Chondrocyte (in vitro differentiated cells): ENCODE data around the gene GJB1. TPM values are rescaled to one million over a fixed set of nuclear protein-coding genes. Genes with fewer than 3 reads are reported as not detected.
"Not testable (repeated sequence)": the region's sequence is repeated elsewhere in the genome, so short reads cannot be mapped to it uniquely, and the experiment has no call there.

Experiments used
- DNase-seq: peaks from one replicate; pipeline ENCODE4 v3.0.0; 2021; ENCODE audit warnings: mixed read lengths, low spot score
- H3K27ac Mint-ChIP-seq: one replicate; pipeline ENCODE4 v1.8.0; 2021; ENCODE audit warnings: mild to moderate bottlenecking, moderate library complexity, mixed read lengths; ENCODE audit not compliant: unreplicated experiment
- H3K27me3 Mint-ChIP-seq: 2 replicates; pipeline ENCODE4 v1.8.0; 2021; ENCODE audit warnings: low read depth, mixed read lengths
- H3K36me3 Mint-ChIP-seq: 2 replicates; pipeline ENCODE4 v1.8.0; 2021; ENCODE audit warnings: low read depth, mixed read lengths
- H3K4me1 Mint-ChIP-seq: 2 replicates; pipeline ENCODE4 v1.8.0; 2021; ENCODE audit warnings: low read depth, mild to moderate bottlenecking, mixed read lengths
- H3K4me3 Mint-ChIP-seq: one replicate; pipeline ENCODE4 v1.8.0; 2021; ENCODE audit warnings: mild to moderate bottlenecking, moderate library complexity, mixed read lengths; ENCODE audit not compliant: unreplicated experiment
- H3K9me3 Mint-ChIP-seq: 2 replicates; pipeline ENCODE4 v1.8.0; 2021; ENCODE audit warnings: low read depth, mixed read lengths
- total RNA-seq: library from RNA; stranded (reverse); gene quantifications from 3 replicates; pipeline ENCODE4 v1.2.1, GENCODE V29; 2021
- TF ChIP-seq, protein P1 (sequence below): fragments of 200-600 bp; sonication (generic); IDR thresholded peaks from 2 replicates; pipeline ENCODE4 v1.5.0; 2021; ENCODE audit warnings: antibody characterized with exemption, mild to moderate bottlenecking, moderate library complexity

The GJB1 gene
- total RNA-seq, 1 donor from 2014 or later, result not detected

DNA sequence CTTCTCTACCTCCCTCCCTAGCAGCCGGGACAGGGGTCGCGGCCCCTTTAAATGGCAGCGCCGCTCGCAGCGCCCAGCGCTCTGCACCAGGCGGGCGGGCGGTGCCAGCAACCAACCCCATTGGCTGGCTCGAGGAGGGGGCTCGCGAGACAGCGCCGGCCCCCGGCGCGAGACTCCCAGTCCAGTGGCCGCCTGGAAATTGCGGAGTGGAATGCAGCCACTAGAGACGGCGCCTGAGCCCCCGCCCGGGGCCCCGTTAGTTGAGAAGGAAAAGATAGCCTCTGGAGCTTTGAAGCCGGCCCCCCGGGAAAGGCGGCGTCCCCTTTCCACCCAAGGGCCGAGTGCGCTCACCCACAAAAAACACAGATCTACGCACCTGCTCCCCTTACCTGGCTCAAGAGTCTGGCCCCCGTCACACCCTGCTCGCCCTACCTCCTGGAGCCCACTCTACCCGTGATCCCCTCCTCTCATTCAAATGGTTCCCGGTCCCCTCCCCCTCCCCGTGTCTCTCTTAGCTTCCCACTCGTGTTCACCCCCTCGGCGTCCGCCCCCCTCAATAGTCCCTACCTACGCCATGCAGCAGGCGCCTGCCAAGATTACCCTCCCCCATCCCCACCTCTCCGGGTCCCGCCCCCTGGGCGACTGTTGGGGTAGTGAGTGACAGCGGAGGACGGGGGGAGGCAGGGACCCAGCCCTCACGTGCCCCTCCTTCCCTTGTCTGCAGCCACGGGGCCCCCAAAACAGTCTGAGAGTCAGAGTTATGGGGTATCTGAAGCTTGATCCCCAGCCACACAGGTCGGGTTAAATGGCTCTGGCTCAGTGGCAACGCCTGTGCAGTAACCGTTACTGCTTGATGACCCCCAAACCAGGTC lies 31.3 kb downstream of the GJB1 start, which contains the start of gene ZMYM3:
TSS of gene ZMYM3 (minus strand) at position 49 of the 872 bp plus-strand sequence. CDS start 885 bp downstream, outside the sequence.
- H3K4me1 Mint-ChIP-seq, result peaks cover 19% of the 10 kb centered on the region
- peaks cover 6% of the 10 kb centered on the region for H3K36me3 Mint-ChIP-seq
- H3K27me3 Mint-ChIP-seq, result no peaks in the 10 kb centered on the region
- H3K4me3 Mint-ChIP-seq, result peak within 1 kb of the TSS; percentile 90
- peak within 1 kb of the TSS; percentile 60 for H3K27ac Mint-ChIP-seq
- DNase-seq, result peak; percentile 96
- no peaks in the 10 kb centered on the region for H3K9me3 Mint-ChIP-seq
- TF ChIP-seq, protein P1, sequence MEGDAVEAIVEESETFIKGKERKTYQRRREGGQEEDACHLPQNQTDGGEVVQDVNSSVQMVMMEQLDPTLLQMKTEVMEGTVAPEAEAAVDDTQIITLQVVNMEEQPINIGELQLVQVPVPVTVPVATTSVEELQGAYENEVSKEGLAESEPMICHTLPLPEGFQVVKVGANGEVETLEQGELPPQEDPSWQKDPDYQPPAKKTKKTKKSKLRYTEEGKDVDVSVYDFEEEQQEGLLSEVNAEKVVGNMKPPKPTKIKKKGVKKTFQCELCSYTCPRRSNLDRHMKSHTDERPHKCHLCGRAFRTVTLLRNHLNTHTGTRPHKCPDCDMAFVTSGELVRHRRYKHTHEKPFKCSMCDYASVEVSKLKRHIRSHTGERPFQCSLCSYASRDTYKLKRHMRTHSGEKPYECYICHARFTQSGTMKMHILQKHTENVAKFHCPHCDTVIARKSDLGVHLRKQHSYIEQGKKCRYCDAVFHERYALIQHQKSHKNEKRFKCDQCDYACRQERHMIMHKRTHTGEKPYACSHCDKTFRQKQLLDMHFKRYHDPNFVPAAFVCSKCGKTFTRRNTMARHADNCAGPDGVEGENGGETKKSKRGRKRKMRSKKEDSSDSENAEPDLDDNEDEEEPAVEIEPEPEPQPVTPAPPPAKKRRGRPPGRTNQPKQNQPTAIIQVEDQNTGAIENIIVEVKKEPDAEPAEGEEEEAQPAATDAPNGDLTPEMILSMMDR, result no peak

DNA sequence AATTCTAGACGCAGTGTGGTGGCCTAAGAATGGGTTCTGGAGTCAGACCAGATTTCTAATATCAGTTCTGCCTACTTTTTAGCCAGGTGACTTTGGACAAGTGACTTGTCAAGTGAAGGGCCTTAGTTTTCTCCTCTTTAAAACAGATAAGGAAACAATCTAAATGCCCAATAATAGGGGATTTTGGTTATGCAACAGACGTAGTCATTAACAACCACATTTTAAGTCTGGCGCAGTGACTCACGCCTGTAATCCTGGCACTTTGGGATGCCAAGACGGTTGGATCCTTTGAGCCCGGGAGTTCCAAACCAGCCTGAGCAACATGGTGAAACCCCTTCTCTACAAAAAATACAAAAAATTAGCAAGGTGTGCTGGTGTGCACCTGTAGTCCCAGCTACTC lies 33.0 kb downstream of the GJB1 start:
- Mint-ChIP-seq H3K4me1 (peaks cover 19% of the 10 kb centered on the region), H3K36me3 (no peaks in the 10 kb centered on the region), H3K27ac (no peak overlapping the region), H3K4me3 (no peak overlapping the region), H3K9me3 (no peaks in the 10 kb centered on the region), H3K27me3 (no peaks in the 10 kb centered on the region)
- TF ChIP-seq, protein P1, result no peak
- DNase-seq, result no peak

DNA sequence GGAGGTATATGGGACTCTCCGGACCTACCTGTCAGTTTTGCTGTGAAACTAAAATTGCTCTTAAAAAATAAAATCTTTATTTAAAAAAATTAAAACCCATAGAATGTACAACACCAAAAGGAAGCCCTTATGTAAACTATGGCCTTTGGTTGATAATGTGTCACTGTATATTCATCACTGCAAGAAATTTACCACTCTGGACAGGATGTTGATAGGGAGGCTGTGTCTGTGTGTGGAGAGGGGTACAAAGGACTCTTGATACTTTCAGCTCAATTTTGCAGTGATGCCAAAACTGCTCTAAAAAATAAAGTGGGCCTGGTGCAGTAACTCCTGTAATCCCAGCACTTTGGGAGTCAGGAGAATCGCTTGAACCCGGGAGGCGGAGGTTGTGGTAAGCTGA lies 33.8 kb downstream of the GJB1 start:
- H3K27me3 Mint-ChIP-seq, result no peaks in the 10 kb centered on the region
- DNase-seq, result no peak
- no peak overlapping the region for H3K4me3 Mint-ChIP-seq

DNA sequence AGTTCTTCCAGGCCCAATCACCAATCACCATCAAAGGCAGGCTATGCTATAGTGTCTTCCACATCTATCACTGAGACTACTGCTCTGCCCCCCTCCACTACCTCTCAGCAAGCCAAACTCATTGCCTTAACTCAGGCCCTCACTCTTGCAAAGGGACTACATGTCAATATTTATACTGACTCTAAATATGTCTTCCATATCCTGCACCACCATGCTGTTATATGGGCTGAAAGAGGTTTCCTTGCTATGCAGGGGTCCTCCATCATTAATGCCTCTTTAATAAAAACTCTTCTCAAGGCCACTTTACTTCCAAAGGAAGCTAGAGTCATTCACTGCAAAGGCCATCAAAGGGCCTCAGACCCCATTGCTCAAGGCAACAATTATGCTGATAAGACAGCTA lies 45.6 kb downstream of the GJB1 start:
- H3K27me3 Mint-ChIP-seq, H3K4me3 Mint-ChIP-seq, H3K4me1 Mint-ChIP-seq, H3K9me3 Mint-ChIP-seq, DNase-seq, H3K27ac Mint-ChIP-seq, H3K36me3 Mint-ChIP-seq: not testable (repeated sequence)

More for the DNA sequence above, 33.8 kb downstream of the GJB1 start:
- H3K36me3 Mint-ChIP-seq, result no peaks in the 10 kb centered on the region
- no peaks in the 10 kb centered on the region for H3K9me3 Mint-ChIP-seq
- TF ChIP-seq, protein P1, result no peak
- no peak overlapping the region for H3K27ac Mint-ChIP-seq
- H3K4me1 Mint-ChIP-seq, result peaks cover 16% of the 10 kb centered on the region

DNA sequence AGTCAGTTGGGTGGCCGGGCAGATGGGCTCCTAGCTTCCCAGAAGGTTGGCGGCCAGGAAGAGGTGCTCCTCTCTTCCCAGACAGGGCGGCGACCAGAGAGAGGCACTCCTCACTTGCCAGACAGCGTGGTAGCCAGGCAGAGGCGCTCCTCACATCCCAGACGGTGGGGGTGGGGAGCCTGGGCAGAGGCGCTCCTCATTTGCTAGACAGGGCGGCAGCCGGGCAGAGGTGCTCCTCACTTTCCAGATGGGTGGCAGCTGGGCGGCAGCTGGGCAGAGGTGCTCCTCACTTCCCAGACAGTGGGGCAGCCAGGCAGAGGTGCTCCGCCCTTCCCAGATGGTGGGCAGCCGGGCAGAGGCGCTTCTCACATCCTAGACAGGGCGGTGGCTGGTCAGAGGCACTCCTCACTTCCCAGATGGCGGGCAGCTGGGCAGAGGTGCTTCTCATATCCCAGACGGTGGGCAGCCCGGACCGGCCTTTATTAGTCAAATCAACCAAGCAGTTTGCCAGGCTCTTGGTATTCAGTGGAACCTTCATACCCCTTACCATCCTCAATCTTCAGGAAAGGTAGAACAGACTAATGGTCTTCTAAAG lies 46.9 kb downstream of the GJB1 start:
- no peak overlapping the region for H3K27ac Mint-ChIP-seq
- TF ChIP-seq, protein P1, result no peak
- H3K4me3 Mint-ChIP-seq, result no peak overlapping the region
- H3K4me1 Mint-ChIP-seq, result no peaks in the 10 kb centered on the region
- peak; percentile 91 for DNase-seq
- no peaks in the 10 kb centered on the region for H3K27me3 Mint-ChIP-seq
- no peaks in the 10 kb centered on the region for H3K36me3 Mint-ChIP-seq
- H3K9me3 Mint-ChIP-seq, result peaks cover 7% of the 10 kb centered on the region

DNA sequence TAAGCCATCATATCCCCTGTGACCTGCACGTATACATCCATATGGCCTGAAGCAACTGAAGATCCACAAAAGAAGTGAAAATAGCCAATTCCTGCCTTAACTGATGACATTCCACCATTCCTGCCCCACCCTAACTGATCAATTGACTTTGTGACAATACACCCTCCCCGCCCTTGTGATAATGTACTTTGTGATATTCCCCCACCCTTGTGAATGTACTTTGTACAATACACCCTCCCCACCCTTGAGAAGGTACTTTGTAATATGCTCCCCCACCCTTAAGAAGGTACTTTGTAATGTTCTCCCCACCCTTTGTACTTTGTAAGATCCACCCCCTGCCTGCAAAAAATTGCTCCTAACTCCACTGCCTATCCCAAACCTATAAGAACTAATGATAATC lies 49.3 kb downstream of the GJB1 start:
- H3K4me3 Mint-ChIP-seq, H3K4me1 Mint-ChIP-seq, H3K36me3 Mint-ChIP-seq, H3K27me3 Mint-ChIP-seq, H3K9me3 Mint-ChIP-seq, H3K27ac Mint-ChIP-seq, DNase-seq: not testable (repeated sequence)

Other genes with a start within 250 kb of the GJB1 start
- 52.9 to 66.6 TPM (median 60.9 TPM) in 3 replicates for gene SNX12, start 154.9 kb upstream of the GJB1 start, total RNA-seq
- gene FOXO4, start 127.4 kb upstream of the GJB1 start, total RNA-seq, result 7.9 to 9.3 TPM (median 8.2 TPM) in 3 replicates
- gene CXorf65, start 116.5 kb upstream of the GJB1 start, total RNA-seq, result not detected in 3 replicates
- not detected in 3 replicates for gene IL2RG, start 111.6 kb upstream of the GJB1 start, total RNA-seq
- gene MED12, start 104.6 kb upstream of the GJB1 start, total RNA-seq, result 32.8 to 39.8 TPM (median 33.4 TPM) in 3 replicates
- gene NLGN3, start 78.4 kb upstream of the GJB1 start, total RNA-seq, result 0.52 to 1.1 TPM (median 0.87 TPM) in 3 replicates
- 31.9 to 35.2 TPM (median 32.1 TPM) in 3 replicates for gene ZMYM3, start 30.9 kb downstream of the GJB1 start, total RNA-seq
- 319 to 354 TPM (median 341 TPM) in 3 replicates for gene NONO, start 60.4 kb downstream of the GJB1 start, total RNA-seq
- 2.1 to 3.2 TPM (median 2.5 TPM) in 3 replicates for gene ITGB1BP2, start 78.5 kb downstream of the GJB1 start, total RNA-seq
- gene TAF1, start 143.1 kb downstream of the GJB1 start, total RNA-seq, result 26.4 to 31.3 TPM (median 27.9 TPM) in 3 replicates